Lower leg skin (tissue), 4 donors: ENCODE data around the gene IL21. TPM values are rescaled to one million over a fixed set of nuclear protein-coding genes. Genes with fewer than 3 reads are reported as not detected.

ENCODE experiments used
- DNase-seq, 2 donors: peaks; one replicate each; pipeline ENCODE4 v3.0.0-alpha.2; 2019; ENCODE audit warnings: low spot score in 2 of 2
- H3K4me3 ChIP-seq: fragments of 200-600 bp; sonication (generic); 2 replicates; pipeline ENCODE4 v1.5.1; 2017; ENCODE audit warnings: mild to moderate bottlenecking, low read depth; ENCODE audit not compliant: poor library complexity, severe bottlenecking
- POLR2A ChIP-seq, 2 donors: fragments of 450-650 bp; IDR thresholded peaks; one replicate each; pipeline ENCODE4 v1.6.1; 2016 to 2017; ENCODE audit warnings: antibody characterized with exemption in 2 of 2, mild to moderate bottlenecking in 1 of 2, moderate library complexity in 1 of 2
- WGBS, 2 donors: methylation state at CpG; one replicate each; pipeline ENCODE4 v1.1.5; 2018; 5-methylcytosine and 5-hydroxymethylcytosine counted together
- intact Hi-C: fragments of 100-400 bp; cut with DNase I; formaldehyde crosslinking; loops from one replicate; pipeline ENCODE4 v1.15.0; 2023; ENCODE audit warnings: low total_unique reads
- total RNA-seq, 4 donors: library from RNA; depleted of rRNA; stranded (reverse); fragments of >200 nt; gene quantifications; one replicate each; pipeline ENCODE4 v1.1.0, GENCODE V29; 2016
- TF ChIP-seq, protein P1 (sequence below), 3 donors: fragments of 450-650 bp; IDR thresholded peaks; one replicate each; pipeline ENCODE4 v1.5.1; 2016; ENCODE audit warnings: antibody characterized with exemption in 3 of 3, mild to moderate bottlenecking in 3 of 3, moderate library complexity in 2 of 3

Gene IL21
- total RNA-seq, 4 donors from 2014 or later = not detected

DNA sequence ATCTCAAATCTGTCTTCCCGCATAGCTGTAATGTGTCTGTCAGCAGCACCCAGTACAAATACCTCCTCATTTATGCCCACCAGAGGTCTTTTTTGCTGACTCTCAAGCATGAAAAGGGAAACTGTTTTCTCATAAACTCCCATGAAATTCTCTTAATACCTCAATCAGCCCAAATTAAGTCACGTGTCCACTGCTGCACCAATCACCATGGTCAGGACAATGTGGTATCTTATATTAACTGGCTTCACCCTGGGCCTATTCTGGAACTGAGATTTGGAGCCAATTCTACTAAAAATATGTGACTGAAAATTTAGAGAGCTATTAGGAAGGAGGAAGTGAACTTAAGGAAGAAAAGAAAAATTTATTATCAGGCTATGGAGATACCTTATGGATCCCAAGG lies 58.4 kb downstream of the IL21 start:
- no peak overlapping the region for H3K4me3 ChIP-seq
- TF ChIP-seq, protein P1, sequence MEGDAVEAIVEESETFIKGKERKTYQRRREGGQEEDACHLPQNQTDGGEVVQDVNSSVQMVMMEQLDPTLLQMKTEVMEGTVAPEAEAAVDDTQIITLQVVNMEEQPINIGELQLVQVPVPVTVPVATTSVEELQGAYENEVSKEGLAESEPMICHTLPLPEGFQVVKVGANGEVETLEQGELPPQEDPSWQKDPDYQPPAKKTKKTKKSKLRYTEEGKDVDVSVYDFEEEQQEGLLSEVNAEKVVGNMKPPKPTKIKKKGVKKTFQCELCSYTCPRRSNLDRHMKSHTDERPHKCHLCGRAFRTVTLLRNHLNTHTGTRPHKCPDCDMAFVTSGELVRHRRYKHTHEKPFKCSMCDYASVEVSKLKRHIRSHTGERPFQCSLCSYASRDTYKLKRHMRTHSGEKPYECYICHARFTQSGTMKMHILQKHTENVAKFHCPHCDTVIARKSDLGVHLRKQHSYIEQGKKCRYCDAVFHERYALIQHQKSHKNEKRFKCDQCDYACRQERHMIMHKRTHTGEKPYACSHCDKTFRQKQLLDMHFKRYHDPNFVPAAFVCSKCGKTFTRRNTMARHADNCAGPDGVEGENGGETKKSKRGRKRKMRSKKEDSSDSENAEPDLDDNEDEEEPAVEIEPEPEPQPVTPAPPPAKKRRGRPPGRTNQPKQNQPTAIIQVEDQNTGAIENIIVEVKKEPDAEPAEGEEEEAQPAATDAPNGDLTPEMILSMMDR (IDR thresholded peaks at IDR 0.05) = no peak
- TF ChIP-seq POLR2A (IDR thresholded peaks at IDR 0.05) = no peak
- DNase-seq = no peak
- WGBS, 2 donors = 51 to 54% methylated on average over 2 of the region's 2 CpGs
- intact Hi-C loops = no loop called here

Other genes starting within 250 kb of the IL21 start
- not detected for gene ADAD1, start 242.1 kb downstream of the IL21 start, total RNA-seq
- gene IL2, start 164.3 kb downstream of the IL21 start, total RNA-seq = not detected
- gene BBS12, start 111.6 kb upstream of the IL21 start, total RNA-seq = 1 to 10 TPM in 3 of 4 donors, under 1 TPM in 1; 0.72 to 3.8 (median 3.1) TPM
- 1 to 10 TPM; 4.8 to 6.1 (median 5.0) TPM for gene FGF2, start 205.8 kb upstream of the IL21 start, total RNA-seq